CD4-positive, CD25-positive, alpha-beta regulatory T cell (primary cell): ENCODE data around the gene SMCO1. TPM values are rescaled to one million over a fixed set of nuclear protein-coding genes. Genes with fewer than 3 reads are reported as not detected.
A peak's percentile ranks its signal among the peaks of the same experiment; 100 is the strongest.
"Not testable (repeated sequence)": the region's sequence is repeated elsewhere in the genome, so short reads cannot be mapped to it uniquely, and the experiment has no call there.

Experiments
- ATAC-seq, 2 donors: fragments of 150-1000 bp; cut with Tn5 transposase; one replicate each; pipeline ENCODE4 v1.10.0; 2021; ENCODE audit warnings: low read depth in 2 of 2, moderate number of reproducible peaks in 2 of 2, moderate library complexity in 1 of 2
- DNase-seq, 3 donors: peaks; one replicate each; pipeline versions ENCODE4 v3.0.0 to v3.0.0-alpha.2; 2012 to 2022; ENCODE audit warnings: mixed read lengths in 1 of 3
- H3K27ac ChIP-seq: one replicate; pipeline ENCODE4 v1.7.0; 2013; ENCODE audit warnings: mild to moderate bottlenecking, low read length; ENCODE audit not compliant: insufficient read depth, poor library complexity, severe bottlenecking
- H3K27me3 ChIP-seq: one replicate; pipeline ENCODE4 v1.7.0; 2013; ENCODE audit warnings: low read length; ENCODE audit not compliant: control insufficient read depth, insufficient read depth
- H3K36me3 ChIP-seq: one replicate; pipeline ENCODE4 v1.7.0; 2013; ENCODE audit warnings: mild to moderate bottlenecking, low read length, moderate library complexity; ENCODE audit not compliant: control insufficient read depth, insufficient read depth
- H3K4me1 ChIP-seq: 2 replicates; pipeline ENCODE4 v1.7.0; 2013; ENCODE audit warnings: mild to moderate bottlenecking, low read length; ENCODE audit not compliant: insufficient read depth, control insufficient read depth, poor library complexity, severe bottlenecking
- H3K4me3 ChIP-seq: one replicate; pipeline ENCODE4 v1.7.0; 2013; ENCODE audit warnings: low read depth, mild to moderate bottlenecking, low read length, moderate library complexity
- H3K9me3 ChIP-seq, 2 experiments: 1 replicate in 1 of 2; 2 replicates in 1 of 2; pipeline ENCODE4 v1.7.0; 2013; ENCODE audit warnings: low read length in 2 of 2, mild to moderate bottlenecking in 1 of 2, moderate library complexity in 1 of 2; ENCODE audit not compliant: control insufficient read depth in 2 of 2
- H3K27ac Mint-ChIP-seq, 3 donors: one replicate each; pipeline ENCODE4 v1.8.0; 2020 to 2022; ENCODE audit warnings: mild to moderate bottlenecking in 3 of 3, mixed read lengths in 3 of 3, moderate library complexity in 2 of 3
- H3K27me3 Mint-ChIP-seq: one replicate; pipeline ENCODE4 v1.8.0; 2022; ENCODE audit warnings: mild to moderate bottlenecking, mixed read lengths
- H3K36me3 Mint-ChIP-seq: one replicate; pipeline ENCODE4 v1.8.0; 2020; ENCODE audit warnings: mixed read lengths
- H3K4me1 Mint-ChIP-seq, 4 donors: one replicate each; pipeline ENCODE4 v1.8.0; 2020 to 2022; ENCODE audit warnings: mixed read lengths in 4 of 4, mild to moderate bottlenecking in 1 of 4
- H3K4me3 Mint-ChIP-seq, 4 donors: one replicate each; pipeline ENCODE4 v1.8.0; 2020 to 2022; ENCODE audit warnings: mild to moderate bottlenecking in 4 of 4, mixed read lengths in 4 of 4, moderate library complexity in 3 of 4
- H3K9me3 Mint-ChIP-seq, 7 donors: one replicate each; pipeline ENCODE4 v1.8.0; 2020 to 2022; ENCODE audit warnings: mixed read lengths in 7 of 7, mild to moderate bottlenecking in 3 of 7, moderate library complexity in 2 of 7
- polyA plus RNA-seq, 4 donors: library from polyadenylated mRNA; unstranded; fragments of 300-500 nt; fragmentation: Illumina TruSeq; gene quantifications; one replicate each; pipeline ENCODE4 v1.2.3, GENCODE V29; 2021
- total RNA-seq: library from RNA; stranded (reverse); gene quantifications from one replicate; pipeline ENCODE4 v1.2.3, GENCODE V29; 2022

The SMCO1 gene
- total and polyA plus RNA-seq, 5 donors from 2014 or later: not detected

- H3K27ac Mint-ChIP-seq, H3K4me1 ChIP-seq, H3K27me3 Mint-ChIP-seq, DNase-seq, H3K4me3 ChIP-seq, H3K4me3 Mint-ChIP-seq, ATAC-seq, H3K4me1 Mint-ChIP-seq, H3K27ac ChIP-seq, H3K27me3 ChIP-seq, H3K36me3 Mint-ChIP-seq, H3K36me3 ChIP-seq: not testable (repeated sequence)
- H3K9me3 ChIP-seq: peaks cover 38 to 55% of the 10 kb centered on the region in 2 experiments
- peaks cover 0 to 46% (median 15%) of the 10 kb centered on the region in 7 donors for H3K9me3 Mint-ChIP-seq
Observed at GRCh38 chr3:196521291-196521690, 6.1 kb upstream of the SMCO1 start.

DNA sequence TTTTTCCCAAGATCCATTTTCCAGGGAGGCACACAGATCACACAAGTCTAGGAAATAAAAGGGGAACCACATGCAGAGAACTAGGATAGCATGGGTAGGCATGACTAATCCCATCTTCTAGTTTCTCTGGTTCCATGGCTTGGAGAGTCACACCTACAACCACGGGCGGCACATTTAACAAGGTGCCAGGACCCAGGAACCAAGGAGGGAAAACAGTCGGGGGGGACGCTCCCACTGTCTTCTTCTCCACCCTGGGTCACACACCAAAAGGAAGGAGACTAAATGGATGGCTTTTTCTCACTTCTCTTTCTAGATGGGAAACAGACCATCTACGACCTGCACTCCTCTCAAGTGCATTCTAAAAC is 4.6 kb upstream of the SMCO1 start:
- Mint-ChIP-seq H3K27ac (no peak overlapping the region), H3K9me3 (peaks cover 0 to 46% (median 18%) of the 10 kb centered on the region in 7 donors), H3K36me3 (peaks cover 4% of the 10 kb centered on the region), H3K27me3 (no peaks in the 10 kb centered on the region), H3K4me3 (no peak overlapping the region), H3K4me1 (no peaks in the 10 kb centered on the region)
- peak in 1 of 3 donors; percentile 20 for DNase-seq
- no peak overlapping the region for H3K27ac ChIP-seq
- ATAC-seq: no peak
- no peaks in the 10 kb centered on the region for H3K4me1 ChIP-seq
- H3K27me3 ChIP-seq: peaks cover 2% of the 10 kb centered on the region
- no peak overlapping the region for H3K4me3 ChIP-seq
- no peaks in the 10 kb centered on the region for H3K36me3 ChIP-seq
- peaks cover 38 to 55% of the 10 kb centered on the region in 2 experiments for H3K9me3 ChIP-seq

DNA sequence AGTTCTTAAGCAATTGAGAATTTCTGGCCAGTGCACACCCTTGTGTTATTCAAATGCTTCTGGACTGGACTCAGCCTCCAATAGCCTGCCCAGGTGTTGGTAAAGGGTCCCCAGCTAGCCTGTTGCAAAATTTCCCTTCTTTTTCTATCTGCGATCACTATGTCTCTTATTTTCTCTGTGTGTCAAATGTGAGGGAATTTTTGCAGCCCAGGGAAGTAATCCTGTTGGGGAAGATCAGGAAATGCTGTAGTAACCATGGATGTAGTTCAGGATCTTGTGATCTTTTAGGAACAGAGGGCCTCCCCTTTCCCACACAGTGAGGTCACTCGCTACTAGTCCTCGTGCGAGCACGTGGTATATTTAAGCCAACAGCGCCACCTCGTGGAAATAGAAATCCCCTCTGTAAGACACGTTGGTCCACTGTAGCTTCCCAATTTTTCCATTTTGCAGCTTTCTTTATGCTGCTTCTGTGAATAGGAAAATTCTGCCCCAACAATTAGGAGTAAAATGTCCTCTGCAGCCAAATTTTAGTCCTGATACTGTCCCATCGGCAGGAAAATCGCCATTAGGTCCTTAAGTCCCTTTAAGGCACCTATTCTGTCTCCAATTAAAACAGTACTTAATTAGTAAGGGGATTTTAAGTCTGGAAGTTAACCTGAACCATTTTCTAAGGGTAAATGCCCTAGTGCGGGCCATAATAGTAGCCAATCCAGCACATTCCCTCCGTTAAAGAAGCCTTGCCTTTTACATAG is 4.0 kb upstream of the SMCO1 start:
- peaks cover 38 to 55% of the 10 kb centered on the region in 2 experiments for H3K9me3 ChIP-seq
- peak in 2 of 3 donors; percentile 23 to 59 for DNase-seq
- H3K4me3 Mint-ChIP-seq: no peak overlapping the region
- no peaks in the 10 kb centered on the region for H3K27me3 Mint-ChIP-seq
- H3K4me1 Mint-ChIP-seq: no peaks in the 10 kb centered on the region
- ATAC-seq: no peak
- no peak overlapping the region for H3K27ac Mint-ChIP-seq
- H3K27me3 ChIP-seq: peaks cover 2% of the 10 kb centered on the region
- H3K4me1 ChIP-seq: no peaks in the 10 kb centered on the region
- no peaks in the 10 kb centered on the region for H3K36me3 ChIP-seq
- H3K36me3 Mint-ChIP-seq: peaks cover 4% of the 10 kb centered on the region
- H3K9me3 Mint-ChIP-seq: peaks cover 0 to 46% (median 18%) of the 10 kb centered on the region in 7 donors
- H3K27ac ChIP-seq: no peak overlapping the region
- H3K4me3 ChIP-seq: no peak overlapping the region

- H3K4me1 ChIP-seq: no peaks in the 10 kb centered on the region
- DNase-seq: no peak
- Mint-ChIP-seq H3K27ac (no peak overlapping the region), H3K4me3 (no peak overlapping the region), H3K9me3 (peaks cover 0 to 46% (median 18%) of the 10 kb centered on the region in 7 donors), H3K4me1 (no peaks in the 10 kb centered on the region), H3K27me3 (no peaks in the 10 kb centered on the region), H3K36me3 (peaks cover 4% of the 10 kb centered on the region)
- H3K4me3 ChIP-seq: no peak overlapping the region
- peaks cover 2% of the 10 kb centered on the region for H3K27me3 ChIP-seq
- ATAC-seq: no peak
- peaks cover 38 to 55% of the 10 kb centered on the region in 2 experiments for H3K9me3 ChIP-seq
- no peaks in the 10 kb centered on the region for H3K36me3 ChIP-seq
- H3K27ac ChIP-seq: no peak overlapping the region
Observed at GRCh38 chr3:196517919-196518318, 2.8 kb upstream of the SMCO1 start.

- peaks cover 38 to 51% of the 10 kb centered on the region in 2 experiments for H3K9me3 ChIP-seq
Observed at GRCh38 chr3:196517162-196517800, 2.1 kb upstream of the SMCO1 start.

GRCh38 chr3:196514350-196514716 is 813 bp downstream of the SMCO1 start:
- H3K4me3 Mint-ChIP-seq: no peak overlapping the region

More at GRCh38 chr3:196517162-196517800, 2.1 kb upstream of the SMCO1 start:
- no peak for DNase-seq
- Histone ChIP-seq H3K36me3 (no peaks in the 10 kb centered on the region), H3K27me3 (peaks cover 2% of the 10 kb centered on the region), H3K4me1 (no peaks in the 10 kb centered on the region), H3K27ac (no peak overlapping the region), H3K4me3 (no peak overlapping the region)
- Mint-ChIP-seq H3K4me1 (no peaks in the 10 kb centered on the region), H3K27ac (no peak overlapping the region), H3K4me3 (no peak overlapping the region), H3K36me3 (peaks cover 4% of the 10 kb centered on the region), H3K27me3 (no peaks in the 10 kb centered on the region), H3K9me3 (peaks cover 0 to 44% (median 18%) of the 10 kb centered on the region in 7 donors)
- no peak for ATAC-seq

GRCh38 chr3:196513697-196514349 is 1.3 kb downstream of the SMCO1 start:
- no peak overlapping the region for H3K27ac ChIP-seq
- H3K4me1 Mint-ChIP-seq: no peaks in the 10 kb centered on the region

More at GRCh38 chr3:196514350-196514716, 813 bp downstream of the SMCO1 start:
- no peaks in the 10 kb centered on the region for H3K4me1 ChIP-seq
- H3K36me3 ChIP-seq: no peaks in the 10 kb centered on the region
- peaks cover 19 to 22% of the 10 kb centered on the region in 2 experiments for H3K9me3 ChIP-seq
- peaks cover 2% of the 10 kb centered on the region for H3K27me3 ChIP-seq
- no peak overlapping the region for H3K27ac ChIP-seq
- Mint-ChIP-seq H3K27me3 (peaks cover 6% of the 10 kb centered on the region), H3K4me1 (no peaks in the 10 kb centered on the region), H3K36me3 (no peaks in the 10 kb centered on the region), H3K27ac (no peak overlapping the region), H3K9me3 (peaks cover 0 to 18% (median 5%) of the 10 kb centered on the region in 7 donors)
- DNase-seq (no peak), ATAC-seq (no peak)
- H3K4me3 ChIP-seq: no peak overlapping the region

More at GRCh38 chr3:196513697-196514349, 1.3 kb downstream of the SMCO1 start:
- Mint-ChIP-seq H3K27me3 (peaks cover 6% of the 10 kb centered on the region), H3K9me3 (peaks cover 0 to 13% (median 5%) of the 10 kb centered on the region in 7 donors), H3K27ac (no peak overlapping the region), H3K4me3 (no peak overlapping the region), H3K36me3 (no peaks in the 10 kb centered on the region)
- DNase-seq (no peak), ATAC-seq (no peak)
- Histone ChIP-seq H3K4me3 (no peak overlapping the region), H3K36me3 (no peaks in the 10 kb centered on the region), H3K27me3 (peaks cover 2% of the 10 kb centered on the region), H3K9me3 (peaks cover 14 to 17% of the 10 kb centered on the region in 2 experiments), H3K4me1 (no peaks in the 10 kb centered on the region)
